GM19240 (cell line): Measurements from ENCODE around the gene MYO1B.

ENCODE experiments used
- DNase-seq: peaks from one replicate; pipeline ENCODE4 v3.0.0; 2011; ENCODE audit warnings: low spot score; ENCODE audit not compliant: insufficient read length

The MYO1B gene

GRCh38 chr2:191399601-191400000 is 154.4 kb downstream of the MYO1B start:
- no peak for DNase-seq

GRCh38 chr2:191401287-191401686 is 156.1 kb downstream of the MYO1B start:
- no peak for DNase-seq

- DNase-seq = no peak
These were observed 157.9 kb downstream of the MYO1B start for GRCh38 chr2:191402966-191403565.

GRCh38 chr2:191404568-191404991 is 159.4 kb downstream of the MYO1B start:
- DNase-seq = no peak

GRCh38 chr2:191405546-191405945 is 160.3 kb downstream of the MYO1B start:
- no peak for DNase-seq

- DNase-seq = no peak
These were observed 165.6 kb downstream of the MYO1B start for GRCh38 chr2:191410646-191411436.

- DNase-seq = no peak
These were observed 166.3 kb downstream of the MYO1B start for GRCh38 chr2:191411472-191411871.

GRCh38 chr2:191412353-191412752 is 167.1 kb downstream of the MYO1B start:
- DNase-seq = no peak

- no peak for DNase-seq
These were observed 169.9 kb downstream of the MYO1B start for GRCh38 chr2:191415101-191415500.

GRCh38 chr2:191415858-191416257 is 170.7 kb downstream of the MYO1B start:
- no peak for DNase-seq

- DNase-seq = no peak
These were observed 172.5 kb downstream of the MYO1B start for GRCh38 chr2:191417746-191418145.

GRCh38 chr2:191421950-191422349 is 176.7 kb downstream of the MYO1B start:
- DNase-seq = no peak

- DNase-seq = no peak
These were observed 181.8 kb downstream of the MYO1B start for GRCh38 chr2:191427031-191427430.

GRCh38 chr2:191428141-191428540 is 182.9 kb downstream of the MYO1B start:
- no peak for DNase-seq

- no peak for DNase-seq
These were observed 185.3 kb downstream of the MYO1B start for GRCh38 chr2:191430476-191430875.

- no peak for DNase-seq
These were observed 186.9 kb downstream of the MYO1B start for GRCh38 chr2:191432121-191432520.

- no peak for DNase-seq
These were observed 188.9 kb downstream of the MYO1B start for GRCh38 chr2:191434072-191434471.

- no peak for DNase-seq
These were observed 189.9 kb downstream of the MYO1B start for GRCh38 chr2:191435141-191435540.

GRCh38 chr2:191436368-191437055 is 191.3 kb downstream of the MYO1B start:
- no peak for DNase-seq

- DNase-seq = no peak
These were observed 194.3 kb downstream of the MYO1B start for GRCh38 chr2:191439481-191439880.

- no peak for DNase-seq
These were observed 196.5 kb downstream of the MYO1B start for GRCh38 chr2:191441496-191442214.

- DNase-seq = no peak
These were observed 198.2 kb downstream of the MYO1B start for GRCh38 chr2:191443446-191443845.
